K562 (cell line): Measurements from ENCODE around the gene TEX14. TPM values are rescaled to one million over a fixed set of nuclear protein-coding genes. Genes with fewer than 3 reads are reported as not detected.

ENCODE experiments used
- ATAC-seq: fragments of 200-7000 bp; cut with Tn5 transposase; 3 replicates; pipeline ENCODE4 v1.9.1; 2020; ENCODE audit warnings: moderate library complexity
- BruUV-seq: library from RNA; stranded (reverse); fragments of 400-500 nt; replicated peaks from 2 replicates; lab custom pipeline; 2021; lab: Mats Ljungman, UMichigan
- CTCF ChIA-PET: fragments of 300-600 bp; formaldehyde crosslinking; extraction: SDS; loops from one replicate; lab custom pipeline; 2021; ENCODE audit warnings: low intra/inter-chr PET ratio; lab: Yijun Ruan, JAX
- POLR2A ChIA-PET: fragments of 300-600, 350-650 bp; sonication (Branson Sonifier 250); formaldehyde crosslinking; extraction: SDS; loops from one replicate; lab custom pipeline; 2021; ENCODE audit warnings: antibody characterized with exemption, inconsistent platforms; lab: Yijun Ruan, JAX
- DNase-seq, 4 experiments: peaks; one replicate each; pipeline versions ENCODE4 v3.0.0 to v3.0.0-alpha.2; 2011 to 2018; ENCODE audit warnings: low spot score in 3 of 4, mixed read lengths in 3 of 4; ENCODE audit errors: extremely low read depth in 1 of 4
- FAIRE-seq: peaks from 2 replicates; lab custom pipeline; 2011; peaks lifted over from hg19 to GRCh38; lab: Jason Lieb, UNC
- H2AFZ ChIP-seq: 2 replicates; pipeline ENCODE4 v1.6.0; 2011; ENCODE audit warnings: low read depth, low read length, control low read depth, inconsistent platforms
- H3K27ac ChIP-seq: fragments of 200-600 bp; 3 replicates; pipeline ENCODE4 v1.8.0; 2011; ENCODE audit warnings: low read depth, mild to moderate bottlenecking, control low read depth, inconsistent platforms, low read length, moderate library complexity, mixed read lengths; ENCODE audit errors: extremely low read depth
- H3K27me3 ChIP-seq, 2 experiments: fragments of 300-600 bp in 1 of 2; 2 replicates in 1 of 2; 3 replicates in 1 of 2; pipeline versions ENCODE4 v1.6.0 to v1.8.0; 2011; ENCODE audit warnings: inconsistent platforms in 2 of 2, low read length in 2 of 2, mild to moderate bottlenecking in 1 of 2, mixed read lengths in 1 of 2, moderate library complexity in 1 of 2; ENCODE audit not compliant: control insufficient read depth in 2 of 2, insufficient read depth in 2 of 2
- H3K36me3 ChIP-seq: fragments of 300-600 bp; 3 replicates; pipeline ENCODE4 v1.8.0; 2011; ENCODE audit warnings: mild to moderate bottlenecking, low read length, inconsistent platforms; ENCODE audit not compliant: control insufficient read depth, insufficient read depth
- H3K4me1 ChIP-seq, 2 experiments: fragments of 200-600 bp in 1 of 2; replicated peaks in 1 of 2; 2 replicates in 1 of 2; 3 replicates in 1 of 2; pipeline versions ENCODE4 v1.5.1 to v1.8.0; 2011; ENCODE audit warnings: inconsistent platforms in 2 of 2, low read length in 2 of 2, mild to moderate bottlenecking in 1 of 2, mixed read lengths in 1 of 2, moderate library complexity in 1 of 2; ENCODE audit not compliant: control insufficient read depth in 2 of 2, insufficient read depth in 2 of 2
- H3K4me2 ChIP-seq: 2 replicates; pipeline ENCODE4 v1.6.1; 2011; ENCODE audit warnings: low read length, control low read depth, inconsistent platforms, mixed read lengths; ENCODE audit not compliant: insufficient read depth
- H3K4me3 ChIP-seq: fragments of 200-600 bp; sonication (generic), shearing (Covaris generic); 2 replicates; pipeline ENCODE4 v1.5.1; 2016; ENCODE audit warnings: control low read depth, inconsistent platforms
- H3K79me2 ChIP-seq: fragments of 200-600 bp; 3 replicates; pipeline ENCODE4 v1.8.0; 2011; ENCODE audit warnings: low read length, inconsistent platforms; ENCODE audit not compliant: control insufficient read depth, insufficient read depth
- H3K9ac ChIP-seq, 2 experiments: 2 replicates each; pipeline versions ENCODE4 v1.6.0 to v1.6.1; 2011; ENCODE audit warnings: low read depth in 2 of 2, low read length in 2 of 2, control low read depth in 1 of 2, inconsistent platforms in 1 of 2, mild to moderate bottlenecking in 1 of 2, mixed read lengths in 1 of 2; ENCODE audit not compliant: insufficient read depth in 1 of 2
- H3K9me1 ChIP-seq: one replicate; pipeline ENCODE4 v1.6.0; 2011; ENCODE audit warnings: inconsistent platforms, mild to moderate bottlenecking, low read length, moderate library complexity; ENCODE audit not compliant: control insufficient read depth, insufficient read depth
- H3K9me3 ChIP-seq: replicated peaks from 2 replicates; pipeline ENCODE4 v1.5.1; 2011; ENCODE audit warnings: low read depth, low read length, inconsistent platforms; ENCODE audit not compliant: control insufficient read depth, insufficient read depth
- H4K20me1 ChIP-seq: replicated peaks from 2 replicates; pipeline ENCODE4 v1.6.1; 2011; ENCODE audit warnings: low read length, inconsistent platforms, mixed read lengths; ENCODE audit not compliant: control insufficient read depth, insufficient read depth
- CTCF ChIP-seq, 3 experiments: IDR thresholded peaks in 2 of 3; conservative IDR thresholded peaks in 1 of 3; 2 replicates each; pipeline ENCODE4 v1.5.1; 2011 to 2012; ENCODE audit warnings: low read length in 3 of 3, mild to moderate bottlenecking in 3 of 3, control low read depth in 2 of 3, improper control_type of control experiment in 1 of 3, inconsistent platforms in 1 of 3, low read depth in 1 of 3, mixed read lengths in 1 of 3, moderate library complexity in 1 of 3; ENCODE audit not compliant: insufficient read depth in 2 of 3
- PHB ChIP-seq: fragments of 250-450 bp; sonication (Bioruptor Pico); IDR thresholded peaks from 2 replicates; pipeline ENCODE4 v1.5.0; 2021
- REST ChIP-seq, 2 experiments: fragments of 450-650 bp; formaldehyde crosslinking in 1 of 2; IDR thresholded peaks; 2 replicates each; pipeline versions ENCODE4 v1.4.0 to v1.6.1; 2014 to 2020; ENCODE audit warnings: mild to moderate bottlenecking in 2 of 2, borderline replicate concordance in 1 of 2, low read depth in 1 of 2
- ZSCAN32 ChIP-seq: fragments of 450-650 bp; formaldehyde crosslinking; IDR thresholded peaks from 2 replicates; pipeline ENCODE4 v1.4.0; 2020; ENCODE audit warnings: mild to moderate bottlenecking, moderate library complexity
- WGBS: fragments of 100-300 bp; shearing (Covaris generic); methylation state at CpG from one replicate; pipeline ENCODE4 v1.1.6; 2016; ENCODE audit warnings: low coverage, mixed read lengths; ENCODE audit not compliant: insufficient coverage; ENCODE audit errors: missing lambda C conversion rate; 5-methylcytosine and 5-hydroxymethylcytosine counted together
- in situ Hi-C: fragments of 300-500 bp; cut with MboI; formaldehyde crosslinking; loops from 4 replicates; pipeline ENCODE4 v1.15.0; 2018; ENCODE audit warnings: inconsistent platforms, mixed read lengths
- intact Hi-C: fragments of 100-400 bp; cut with micrococcal nuclease; formaldehyde crosslinking; loops from 2 replicates; pipeline ENCODE4 v1.14.2; 2022
- polyA plus RNA-seq, 8 experiments: library from polyadenylated mRNA; depleted of rRNA in 4 of 8; stranded (reverse) in 5 of 8; unstranded in 3 of 8; fragments of >200 nt; fragmentation: Nextera tagmentation in 2 of 8; fragmentation: Illumina TruSeq in 1 of 8; extraction: Ambion mirVana in 2 of 8; extraction: Trizol in 1 of 8; gene quantifications; 2 replicates each; pipeline versions ENCODE4 v1.2.1 to v1.2.3, GENCODE V29; 2011 to 2014; ENCODE audit warnings: inconsistent platforms in 1 of 8, missing spikeins in 1 of 8
- total RNA-seq, 7 experiments: library from RNA; depleted of rRNA in 6 of 7; stranded (reverse); fragments of >200 nt in 6 of 7; fragmentation: Illumina TruSeq in 2 of 7; extraction: Trizol in 2 of 7; gene quantifications; 2 replicates each; pipeline versions ENCODE4 v1.2.1 to v1.2.3, GENCODE V29; 2011 to 2021; ENCODE audit warnings: low replicate concordance in 1 of 7

The TEX14 gene
- total and polyA plus RNA-seq, 9 of the 15 experiments (the other 6 are each of a cell fraction or from before 2014, with no cell fraction given): 0.05 to 0.12 (median 0.09) TPM; not detected in 1

- POLR2A ChIA-PET: interaction anchor here (0.8 to 19.4 kb wide), 3 partner anchors 17 to 279 kb away, joined by 3 to 303 read pairs (median 5); no protein-coding TSS in a partner anchor
- Histone ChIP-seq H3K9ac (no peak overlapping the region), H3K27ac (no peak overlapping the region), H3K9me3 (no peaks in the 10 kb centered on the region), H4K20me1 (no peaks in the 10 kb centered on the region), H3K27me3 (peaks cover 0 to 9% of the 10 kb centered on the region in 2 experiments; a peak in 2 of 5 replicates), H3K4me3 (no peak overlapping the region)
- in situ Hi-C loops: no loop called here
- no peak for FAIRE-seq
- TF ChIP-seq CTCF (IDR thresholded peaks at IDR 0.05 in 2 of 3, conservative IDR thresholded peaks at IDR 0.05 in 1 of 3; ENCODE audit: insufficient read depth in 2 of 3, low read depth in 1 of 3, low read length in 3 of 3): no peak
- TF ChIP-seq, all 486 proteins: peak for 0
- Histone ChIP-seq H3K9me1 (no peaks in the 10 kb centered on the region), H3K4me2 (no peak overlapping the region), H2AFZ (no peak overlapping the region), H3K79me2 (no peaks in the 10 kb centered on the region), H3K36me3 (no peaks in the 10 kb centered on the region), H3K4me1 (peaks cover 5 to 13% of the 10 kb centered on the region in 2 experiments; a peak in 4 of 5 replicates)
- BruUV-seq: no TSS peak
- WGBS: 13% methylated on average over 4 of the region's 4 CpGs
- ATAC-seq (no peak), DNase-seq (no peak)
- intact Hi-C loops: no loop called here
- CTCF ChIA-PET: no interaction called here
Measured at GRCh38 chr17:58611331-58611730, 80.5 kb downstream of the TEX14 start.

GRCh38 chr17:58606934-58607333, 84.9 kb downstream of the TEX14 start:
- H3K9me1 ChIP-seq: no peaks in the 10 kb centered on the region
- H4K20me1 ChIP-seq: no peaks in the 10 kb centered on the region
- CTCF ChIA-PET: no interaction called here
- no peaks in the 10 kb centered on the region; a peak in 1 of 5 replicates for H3K4me1 ChIP-seq
- no peak overlapping the region for H3K9ac ChIP-seq
- DNase-seq (no peak), ATAC-seq (no peak), FAIRE-seq (no peak)
- H3K36me3 ChIP-seq: no peaks in the 10 kb centered on the region
- H3K4me2 ChIP-seq: no peak overlapping the region
- peaks cover 0 to 9% of the 10 kb centered on the region in 2 experiments; a peak in 2 of 5 replicates for H3K27me3 ChIP-seq
- H2AFZ ChIP-seq: no peak overlapping the region
- in situ Hi-C loops (no loop called here), intact Hi-C loops (no loop called here)
- no peak overlapping the region for H3K4me3 ChIP-seq
- POLR2A ChIA-PET: interaction anchor here (19.4 kb wide), 1 partner anchor 21 kb away, joined by 303 read pairs; no protein-coding TSS in a partner anchor
- no peaks in the 10 kb centered on the region for H3K9me3 ChIP-seq
- BruUV-seq: no TSS peak
- WGBS: 14% methylated on average over 1 of the region's 4 CpGs
- H3K27ac ChIP-seq: no peak overlapping the region
- no peaks in the 10 kb centered on the region for H3K79me2 ChIP-seq
- no peak for TF ChIP-seq PHB
- no peak for TF ChIP-seq ZSCAN32 (CRISPR knock-in tag)
- no peak for TF ChIP-seq REST (IDR thresholded peaks at IDR 0.05; ENCODE audit: borderline replicate concordance)
- TF ChIP-seq REST (CRISPR knock-in tag; IDR thresholded peaks at IDR 0.05; ENCODE audit: low read depth): no peak
